Right kidney (tissue), 1 donor: ENCODE results near the gene RAMAC.
"Not testable (repeated sequence)": the region's sequence is repeated elsewhere in the genome, so short reads cannot be mapped to it uniquely, and the experiment has no call there.

Experiments
- DNase-seq: peaks from one replicate; pipeline ENCODE4 v3.0.0-alpha.2; 2016

The RAMAC gene

GRCh38 chr15:82964890-82965289, 21.1 kb upstream of the RAMAC start:
- no peak for DNase-seq

DNA sequence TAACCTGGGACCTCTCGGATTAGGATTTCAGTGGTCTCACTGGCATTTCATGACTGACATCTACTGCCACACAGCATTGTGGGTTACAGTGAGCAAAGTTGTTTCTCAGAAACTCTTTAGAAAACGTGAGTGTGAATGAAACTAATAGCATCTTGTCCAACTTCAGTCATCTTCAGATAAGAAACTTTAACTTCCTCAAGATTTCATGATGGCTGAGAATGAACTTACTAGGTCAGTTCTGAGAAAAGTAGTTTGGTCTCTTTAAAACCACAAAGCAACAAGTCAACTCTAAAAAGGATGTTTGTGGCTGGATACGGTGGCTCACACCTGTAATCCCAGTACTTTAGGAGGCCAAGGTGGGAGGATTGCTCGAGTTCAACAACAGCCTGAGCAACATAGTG, 19.3 kb upstream of the RAMAC start:
- no peak for DNase-seq

DNA sequence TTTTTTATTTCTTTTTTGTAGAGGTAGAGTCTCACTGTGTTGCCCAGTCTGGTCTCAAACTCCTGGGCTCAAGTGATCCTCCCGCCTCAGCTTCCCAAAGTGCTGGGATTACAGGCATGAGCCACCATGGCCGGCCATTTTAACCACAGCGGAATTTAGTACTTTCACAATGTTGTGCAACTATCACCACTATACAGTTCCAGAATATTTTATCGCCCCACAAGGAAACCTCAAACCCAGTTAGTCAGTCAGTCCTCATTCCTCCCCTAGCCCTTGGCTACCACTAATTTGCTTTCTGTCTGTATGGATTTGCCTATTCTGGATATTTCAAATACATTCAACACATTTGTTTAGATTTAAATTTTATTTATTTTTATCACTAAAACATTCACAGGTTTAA, 17.9 kb upstream of the RAMAC start:
- DNase-seq, result no peak

DNA sequence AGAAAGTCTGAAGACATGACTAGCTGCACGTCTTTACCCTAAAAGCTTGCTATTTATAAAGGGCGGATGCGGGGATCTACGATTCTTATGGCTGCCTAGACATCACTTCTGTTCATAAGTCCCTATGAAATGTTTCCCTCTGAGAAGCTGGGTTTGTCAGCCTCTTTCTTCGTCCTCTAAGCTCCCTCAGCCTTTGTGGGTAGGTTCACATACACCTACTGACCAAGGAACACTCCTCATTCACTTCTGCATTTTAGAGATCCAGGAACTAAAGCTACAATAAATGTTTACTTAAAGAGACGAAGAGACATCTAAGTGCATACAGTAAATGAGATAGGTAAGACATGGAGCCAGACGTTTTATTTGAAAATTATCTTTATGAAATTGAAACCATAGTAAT, 16.7 kb upstream of the RAMAC start:
- DNase-seq, result no peak

DNA sequence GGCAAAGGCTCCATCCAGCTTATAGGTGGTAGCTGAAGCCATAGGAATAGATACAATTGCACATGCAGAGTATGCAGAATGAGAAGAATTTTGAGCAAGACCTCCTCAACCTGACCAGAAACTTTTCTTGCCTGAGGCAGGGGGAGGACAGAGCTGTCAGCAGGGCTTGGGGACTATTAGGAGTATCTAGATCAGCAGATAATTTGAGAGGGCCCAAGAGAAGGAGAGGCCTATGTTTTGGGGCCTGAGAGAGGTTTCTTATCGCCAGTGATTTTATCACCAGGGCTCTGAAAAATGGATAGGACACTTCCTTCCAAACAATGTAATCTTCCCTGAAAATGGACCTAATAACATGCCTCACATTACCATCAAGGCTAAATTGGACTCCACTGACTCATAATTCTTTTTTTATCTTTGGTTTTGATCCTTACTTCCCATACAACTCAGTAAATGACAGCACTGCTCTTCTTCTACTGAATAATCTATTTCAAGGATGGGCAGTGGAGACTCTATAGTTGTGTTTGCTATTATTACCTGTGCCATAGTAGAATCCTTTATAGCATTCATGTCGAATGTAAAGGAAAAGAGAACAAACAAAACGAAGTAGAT, 15.8 kb upstream of the RAMAC start:
- no peak for DNase-seq

- DNase-seq, result no peak
These were observed 15.3 kb upstream of the RAMAC start for GRCh38 chr15:82970696-82971095.

DNA sequence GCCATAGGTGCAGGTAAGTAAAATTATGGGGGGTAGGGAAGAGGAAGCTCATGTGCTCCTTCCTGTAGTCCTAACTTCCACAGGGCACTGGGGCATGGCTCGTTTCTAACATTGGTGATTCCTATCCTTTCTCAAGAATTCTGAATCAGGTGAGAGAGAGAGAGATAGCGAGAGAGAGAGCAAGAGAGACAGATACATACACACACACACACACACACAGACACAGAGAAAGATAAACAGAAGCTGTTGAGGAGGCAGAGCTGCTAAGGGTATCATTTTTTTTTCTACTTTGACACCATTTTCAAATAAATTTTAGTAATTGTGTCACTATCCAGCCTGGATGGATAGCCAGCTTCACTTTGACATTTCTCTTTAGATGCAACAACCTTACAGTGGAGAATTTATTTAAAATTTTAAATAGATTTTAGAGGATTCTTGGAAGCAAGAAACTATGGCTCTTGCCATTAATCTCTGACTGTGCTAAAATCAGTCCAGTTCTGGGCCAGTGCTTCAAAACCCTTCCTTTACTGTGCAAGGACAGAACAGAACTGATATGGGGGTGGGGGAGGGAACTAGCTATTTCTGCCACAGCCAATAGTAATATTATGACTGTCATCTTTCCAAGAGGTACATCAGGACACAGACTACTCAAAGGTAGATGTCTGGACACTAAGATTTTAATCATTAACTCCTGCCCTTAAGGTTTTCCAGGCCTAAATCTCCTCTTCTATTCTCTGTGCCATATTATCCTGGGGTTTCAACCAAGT, 14.6 kb upstream of the RAMAC start:
- no peak for DNase-seq

DNA sequence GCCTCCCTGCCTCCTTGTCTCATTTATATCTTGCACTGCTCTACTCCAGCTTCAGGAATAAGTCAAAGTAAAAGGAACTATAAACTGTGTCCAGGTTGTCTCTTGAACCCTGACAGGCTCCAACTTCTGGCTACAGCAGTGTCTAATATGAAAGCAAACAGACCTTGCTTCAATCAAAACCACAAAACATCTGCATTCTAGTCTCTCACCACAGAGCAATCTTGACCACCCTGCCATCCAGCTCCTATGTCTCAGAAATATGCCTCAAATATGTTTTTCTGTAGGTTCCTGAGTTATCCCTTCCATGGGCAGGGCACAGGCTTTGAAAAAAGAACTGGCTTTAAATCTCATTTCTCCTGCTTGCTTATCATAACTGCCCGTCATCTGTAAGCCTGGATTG, 13.0 kb upstream of the RAMAC start:
- no peak for DNase-seq

GRCh38 chr15:82977076-82977475, 8.9 kb upstream of the RAMAC start:
- no peak for DNase-seq

- DNase-seq, result no peak
These were observed 7.6 kb upstream of the RAMAC start for GRCh38 chr15:82978438-82978837.

DNA sequence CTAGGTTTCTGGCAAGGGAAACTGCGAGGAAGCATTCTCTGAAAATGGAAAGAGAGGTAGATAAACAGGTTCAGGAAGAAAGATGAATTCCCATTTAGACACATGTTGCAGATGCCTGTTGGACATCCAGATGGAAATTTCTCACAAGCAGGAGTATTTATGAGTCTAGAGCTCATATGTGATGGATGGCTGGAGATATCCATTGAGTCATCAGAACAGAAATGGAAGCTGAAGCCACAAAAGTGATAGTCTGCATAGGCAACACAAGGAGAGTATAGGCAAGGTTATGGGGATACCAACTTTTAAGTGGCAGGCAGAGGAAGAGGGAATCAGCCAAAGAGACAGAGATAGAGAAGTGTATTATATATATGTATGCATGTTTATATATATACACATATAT, 6.3 kb upstream of the RAMAC start:
- no peak for DNase-seq

DNA sequence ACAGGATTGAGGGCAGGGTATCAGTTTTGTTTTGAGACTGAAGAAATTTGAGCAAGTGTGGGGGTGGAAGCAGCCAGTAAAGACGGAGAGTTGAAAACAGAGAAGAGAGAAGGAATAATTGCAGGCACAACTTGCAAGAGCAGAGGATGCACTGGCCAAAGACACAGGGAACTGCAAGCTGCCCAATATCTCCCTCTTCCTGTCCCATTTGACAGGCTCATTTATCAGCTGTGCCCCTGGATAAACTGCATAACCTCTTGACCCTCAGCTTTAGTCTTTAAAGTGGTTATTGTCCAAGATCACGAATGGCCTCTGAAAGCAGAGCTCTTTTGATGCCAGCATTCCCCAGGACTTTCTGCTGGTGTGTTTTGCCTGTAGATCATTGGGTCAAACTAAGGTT, 5.0 kb upstream of the RAMAC start:
- DNase-seq, result no peak

DNA sequence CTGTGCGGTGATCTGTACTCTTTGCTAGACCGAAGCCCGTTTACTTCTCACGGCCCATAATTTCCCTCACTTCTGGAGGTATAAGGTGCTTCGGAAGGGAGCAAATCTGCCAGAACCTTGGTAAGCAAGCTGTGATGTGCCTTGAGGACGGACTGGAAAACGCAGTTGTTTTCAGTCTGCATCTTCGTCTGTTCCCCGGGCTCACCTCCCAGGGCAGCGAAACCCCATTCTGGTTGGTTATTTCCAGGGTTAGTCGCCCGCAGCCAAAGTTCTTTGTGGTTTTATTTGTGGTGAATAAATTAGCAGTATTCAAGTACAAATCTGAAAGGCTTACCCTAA, 401 bp downstream of the RAMAC start:
- DNase-seq, result no peak

DNA sequence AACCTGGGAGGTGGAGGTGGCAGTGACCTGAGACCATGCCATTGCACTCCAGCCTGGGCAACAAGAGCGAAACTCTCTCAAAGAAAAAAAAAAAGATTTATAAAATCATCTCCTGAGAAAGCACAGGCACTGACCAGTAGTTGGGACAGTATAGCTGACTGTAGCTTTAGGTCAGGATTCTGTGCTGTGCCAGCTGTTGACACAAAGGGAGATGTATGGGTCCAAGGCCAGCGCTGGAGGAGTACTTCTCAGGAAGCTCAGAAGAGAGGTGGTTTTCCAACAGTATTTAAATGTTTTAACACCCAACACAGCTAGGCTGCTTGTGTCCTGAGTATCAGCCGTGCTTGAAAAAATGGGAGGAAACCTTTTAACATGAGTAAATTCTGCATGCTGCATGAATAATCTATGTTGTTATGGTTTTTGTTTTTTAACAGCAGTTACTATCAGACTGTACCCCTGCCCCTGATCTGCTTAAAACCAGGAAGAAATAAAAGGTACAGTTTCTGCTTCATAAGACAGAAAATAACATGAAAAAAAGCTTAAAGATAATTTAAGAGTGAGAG, 6.5 kb downstream of the RAMAC start:
- no peak for DNase-seq

DNA sequence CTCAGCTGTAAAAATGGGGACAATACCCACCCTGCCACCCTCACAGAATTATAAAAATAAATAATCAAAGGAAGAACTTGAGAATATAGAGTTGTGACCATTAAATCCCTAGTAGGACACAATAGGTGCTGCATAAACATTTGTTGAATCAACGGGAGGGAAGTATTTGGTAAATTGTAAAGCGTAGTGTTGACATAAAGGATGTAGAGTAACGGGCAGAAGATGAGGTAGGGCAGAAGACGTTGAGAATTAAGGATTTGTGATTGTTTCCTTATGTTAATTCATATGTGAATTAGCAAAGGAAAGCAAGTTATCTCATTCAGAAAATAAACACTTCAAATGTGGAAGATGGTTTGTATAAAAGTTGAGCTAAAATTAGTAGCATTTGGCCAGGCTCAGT, 7.1 kb downstream of the RAMAC start:
- DNase-seq, result no peak

DNA sequence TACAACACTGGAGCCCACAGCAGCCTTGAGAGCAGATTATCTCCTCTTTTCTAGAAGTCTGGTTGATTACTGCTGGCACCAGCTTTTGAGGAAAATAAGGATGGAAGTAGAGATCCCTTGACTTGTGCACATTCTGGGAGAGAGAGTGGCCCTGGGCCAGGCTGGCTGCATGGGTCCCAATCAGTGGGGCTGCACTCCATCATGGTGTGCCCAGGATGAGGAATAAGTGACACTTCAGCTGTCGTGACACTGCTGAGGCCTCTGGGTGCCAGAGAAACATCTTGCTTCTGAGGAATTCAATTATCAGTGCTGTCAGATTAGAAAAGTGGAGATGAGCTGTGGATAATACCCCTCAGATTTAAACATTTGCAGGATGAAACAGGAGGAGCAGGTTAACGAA, 9.1 kb downstream of the RAMAC start:
- no peak for DNase-seq

GRCh38 chr15:82995938-82996337, 9.9 kb downstream of the RAMAC start:
- DNase-seq, result no peak

- no peak for DNase-seq
These were observed 13.4 kb downstream of the RAMAC start for GRCh38 chr15:82999426-82999825.

- peak; percentile 33 for DNase-seq
These were observed 14.1 kb downstream of the RAMAC start for GRCh38 chr15:82999905-83000671.

DNA sequence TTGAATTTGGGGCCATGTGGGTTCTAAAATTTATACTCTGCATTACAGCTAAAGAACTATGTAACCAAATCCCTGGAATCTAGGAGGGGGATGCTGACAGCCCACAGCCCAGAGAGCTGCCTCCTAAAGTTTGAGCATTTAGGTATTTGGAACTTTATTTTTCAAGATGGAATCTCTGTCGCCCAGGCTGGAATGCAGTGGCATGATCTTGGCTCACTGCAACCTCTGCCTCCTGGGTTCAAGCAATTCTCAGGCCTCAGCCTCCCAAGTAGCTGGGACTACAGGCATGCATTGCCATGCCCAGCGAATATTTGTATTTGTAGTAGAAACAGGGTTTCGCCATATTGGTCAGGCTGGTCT, 14.6 kb downstream of the RAMAC start:
- DNase-seq, result not testable (repeated sequence)

DNA sequence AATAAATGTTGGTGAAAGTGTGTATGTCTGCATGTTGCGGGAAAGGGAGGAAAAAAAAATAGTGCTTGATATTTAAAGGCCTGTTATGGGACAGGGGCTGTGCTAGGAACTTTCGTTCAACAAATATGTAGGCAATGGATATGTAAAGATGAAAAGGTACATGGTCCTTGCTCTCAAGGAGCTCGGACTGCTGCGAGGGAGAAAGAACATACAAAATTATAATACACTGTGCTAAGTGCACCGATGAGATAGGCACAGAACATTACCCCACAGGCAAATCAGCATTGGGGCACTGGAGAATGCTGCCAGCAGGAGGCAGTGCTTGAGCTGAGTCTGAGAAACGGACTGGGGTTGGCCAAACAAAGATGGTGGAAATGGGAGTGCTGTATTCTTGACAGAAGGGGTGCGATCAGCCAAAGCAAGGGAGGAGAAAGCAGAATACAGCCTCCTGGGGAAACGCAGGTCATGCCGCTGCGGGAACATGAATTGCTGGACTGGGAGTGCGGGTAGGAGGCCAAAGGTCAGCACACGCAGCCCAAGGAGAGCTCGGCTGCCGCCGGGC, 24.8 kb downstream of the RAMAC start:
- no peak for DNase-seq

DNA sequence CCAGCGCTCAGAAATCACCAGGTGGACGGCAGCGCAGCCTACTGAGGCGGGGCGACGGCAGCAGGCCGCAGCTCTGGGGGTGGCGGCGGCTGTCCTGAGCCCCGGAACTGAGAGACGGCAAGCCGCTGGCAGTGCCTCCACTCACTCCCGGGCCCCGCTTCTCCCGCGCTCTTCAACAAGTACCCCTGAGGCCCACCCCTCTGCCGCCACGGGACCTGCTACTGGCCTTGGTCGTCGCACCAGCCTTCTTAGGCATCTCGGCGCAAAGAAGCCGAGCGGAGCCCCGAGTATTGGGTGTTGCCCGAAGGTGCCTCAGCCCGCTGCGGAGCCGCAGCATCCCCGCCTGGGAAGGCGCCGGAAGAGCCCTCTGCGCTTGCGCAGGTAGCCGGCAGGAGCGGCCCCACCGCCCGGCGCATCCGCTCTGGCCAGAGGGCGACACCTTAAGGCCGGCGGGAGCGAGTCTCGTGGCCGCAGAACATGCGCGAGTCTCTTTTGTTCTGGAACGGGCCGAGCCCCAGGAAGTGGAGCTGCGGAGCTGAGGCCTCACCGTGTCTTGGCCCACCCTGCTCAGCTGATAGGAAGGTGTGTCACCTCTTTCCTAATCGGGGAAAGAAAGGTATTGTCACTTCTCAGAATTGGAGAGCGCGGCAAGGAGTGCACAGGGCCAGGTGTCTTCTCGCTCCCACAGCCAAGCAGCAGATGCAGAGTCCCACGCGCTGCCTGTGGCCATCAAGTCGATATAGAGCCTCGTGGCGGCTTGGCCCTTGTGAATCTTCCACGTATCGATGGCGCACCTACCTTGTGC, 25.5 kb downstream of the RAMAC start, which contains the start of gene C15orf40:
C15orf40 (minus strand) TSS at position 369 of the 805 bp plus-strand sequence; CDS start at position 337, 32 bp downstream.
- peak; percentile 93 for DNase-seq
